Sigmoid colon (tissue), 4 donors: ENCODE measurements around the gene DSTN.

ENCODE experiments used
- EP300 ChIP-seq, 4 donors: sonication (generic); formaldehyde crosslinking; IDR thresholded peaks; one replicate each; pipeline ENCODE4 v1.6.1; 2017; ENCODE audit warnings: antibody characterized with exemption in 4 of 4
- POLR2A ChIP-seq, 2 donors: fragments of 450-650 bp; IDR thresholded peaks; one replicate each; pipeline ENCODE4 v1.6.1; 2016; ENCODE audit warnings: antibody characterized with exemption in 2 of 2, mild to moderate bottlenecking in 2 of 2, moderate library complexity in 2 of 2
- TF ChIP-seq, protein P1 (sequence below), 4 experiments: fragments of 450-650 bp in 3 of 4; fragments of 200-600 bp in 1 of 4; IDR thresholded peaks; one replicate each; pipeline ENCODE4 v1.5.1; 2016 to 2019; ENCODE audit warnings: antibody characterized with exemption in 4 of 4, mild to moderate bottlenecking in 3 of 4, moderate library complexity in 2 of 4

DNA sequence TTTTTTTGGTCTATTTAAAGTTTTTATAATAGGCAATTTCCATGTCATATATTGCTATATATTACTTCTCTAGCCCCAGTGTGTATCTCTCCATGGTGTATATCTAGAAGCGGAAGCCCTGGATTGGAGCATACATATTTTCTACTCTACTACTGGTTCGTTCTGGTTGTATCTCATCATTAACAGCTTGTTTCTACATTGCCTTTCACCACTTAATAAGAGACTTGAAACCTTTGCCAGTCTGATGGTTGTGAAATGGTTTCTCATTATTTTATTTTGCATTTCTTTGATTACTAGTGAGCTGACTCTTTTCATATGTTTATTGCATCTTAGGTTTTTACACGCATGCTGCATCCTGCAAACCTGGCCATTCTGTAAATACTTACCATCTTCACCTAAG lies 3.6 kb downstream of the DSTN start:
- TF ChIP-seq EP300 (IDR thresholded peaks at IDR 0.05) (no peak), POLR2A (IDR thresholded peaks at IDR 0.05) (no peak)
- TF ChIP-seq, protein P1, sequence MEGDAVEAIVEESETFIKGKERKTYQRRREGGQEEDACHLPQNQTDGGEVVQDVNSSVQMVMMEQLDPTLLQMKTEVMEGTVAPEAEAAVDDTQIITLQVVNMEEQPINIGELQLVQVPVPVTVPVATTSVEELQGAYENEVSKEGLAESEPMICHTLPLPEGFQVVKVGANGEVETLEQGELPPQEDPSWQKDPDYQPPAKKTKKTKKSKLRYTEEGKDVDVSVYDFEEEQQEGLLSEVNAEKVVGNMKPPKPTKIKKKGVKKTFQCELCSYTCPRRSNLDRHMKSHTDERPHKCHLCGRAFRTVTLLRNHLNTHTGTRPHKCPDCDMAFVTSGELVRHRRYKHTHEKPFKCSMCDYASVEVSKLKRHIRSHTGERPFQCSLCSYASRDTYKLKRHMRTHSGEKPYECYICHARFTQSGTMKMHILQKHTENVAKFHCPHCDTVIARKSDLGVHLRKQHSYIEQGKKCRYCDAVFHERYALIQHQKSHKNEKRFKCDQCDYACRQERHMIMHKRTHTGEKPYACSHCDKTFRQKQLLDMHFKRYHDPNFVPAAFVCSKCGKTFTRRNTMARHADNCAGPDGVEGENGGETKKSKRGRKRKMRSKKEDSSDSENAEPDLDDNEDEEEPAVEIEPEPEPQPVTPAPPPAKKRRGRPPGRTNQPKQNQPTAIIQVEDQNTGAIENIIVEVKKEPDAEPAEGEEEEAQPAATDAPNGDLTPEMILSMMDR (IDR thresholded peaks at IDR 0.05) = no peak
